CD14-positive monocyte (primary cell): Measurements from ENCODE around the gene DOCK4. TPM values are rescaled to one million over a fixed set of nuclear protein-coding genes. Genes with fewer than 3 reads are reported as not detected.

Experiments used
- DNase-seq, 3 donors: peaks; one replicate each; pipeline ENCODE4 v3.0.0-alpha.2; 2011 to 2022
- H2AFZ ChIP-seq: 2 replicates; pipeline ENCODE4 v1.6.0; 2012; ENCODE audit warnings: mild to moderate bottlenecking, low read depth, low read length, inconsistent platforms; ENCODE audit not compliant: insufficient read depth, poor library complexity, severe bottlenecking
- H3K27ac ChIP-seq, 2 donors: 1 replicate in 1 of 2; 2 replicates in 1 of 2; pipeline ENCODE4 v1.5.1; 2012 to 2013; ENCODE audit warnings: low read length in 2 of 2, control low read depth in 1 of 2, inconsistent platforms in 1 of 2, low read depth in 1 of 2, mild to moderate bottlenecking in 1 of 2
- H3K27me3 ChIP-seq, 2 donors: one replicate each; pipeline versions ENCODE4 v1.6.0 to v1.6.1; 2011 to 2013; ENCODE audit warnings: low read length in 2 of 2; ENCODE audit not compliant: control insufficient read depth in 2 of 2, insufficient read depth in 2 of 2
- H3K36me3 ChIP-seq, 2 donors: replicated peaks in 1 of 2; 1 replicate in 1 of 2; 2 replicates in 1 of 2; pipeline versions ENCODE4 v1.5.1 to v1.6.1; 2012 to 2013; ENCODE audit warnings: low read length in 2 of 2, control low read depth in 1 of 2, inconsistent platforms in 1 of 2, mild to moderate bottlenecking in 1 of 2; ENCODE audit not compliant: insufficient read depth in 2 of 2, control insufficient read depth in 1 of 2
- H3K4me1 ChIP-seq, 2 donors: 1 replicate in 1 of 2; 2 replicates in 1 of 2; pipeline versions ENCODE4 v1.5.1 to v1.6.1; 2012 to 2013; ENCODE audit warnings: low read length in 2 of 2, control low read depth in 1 of 2, inconsistent platforms in 1 of 2, mild to moderate bottlenecking in 1 of 2, moderate library complexity in 1 of 2; ENCODE audit not compliant: insufficient read depth in 2 of 2, control insufficient read depth in 1 of 2
- H3K4me2 ChIP-seq: replicated peaks from 2 replicates; pipeline ENCODE3; 2012; ENCODE audit warnings: low read length, moderate library complexity, mild to moderate bottlenecking; ENCODE audit not compliant: poor library complexity, severe bottlenecking; ENCODE audit errors: extremely low read depth
- H3K4me3 ChIP-seq, 3 experiments: fragments of 200-600 bp in 1 of 3; sonication (generic) in 1 of 3; replicated peaks in 1 of 3; 1 replicate in 2 of 3; 2 replicates in 1 of 3; pipeline ENCODE4 v1.5.1; 2011 to 2013; ENCODE audit warnings: low read length in 3 of 3, mild to moderate bottlenecking in 3 of 3, control low read depth in 2 of 3, low read depth in 2 of 3, inconsistent platforms in 1 of 3, moderate library complexity in 1 of 3
- H3K79me2 ChIP-seq: 2 replicates; pipeline ENCODE4 v1.6.0; 2012; ENCODE audit warnings: mild to moderate bottlenecking, control low read depth, inconsistent platforms, low read length, moderate library complexity; ENCODE audit not compliant: insufficient read depth
- H3K9ac ChIP-seq: 2 replicates; pipeline ENCODE4 v1.6.0; 2017; ENCODE audit warnings: low read length, mild to moderate bottlenecking; ENCODE audit not compliant: insufficient read depth, poor library complexity, severe bottlenecking
- H3K9me3 ChIP-seq, 2 donors: replicated peaks in 1 of 2; 1 replicate in 1 of 2; 2 replicates in 1 of 2; pipeline versions ENCODE4 v1.5.1 to v1.6.1; 2012 to 2013; ENCODE audit warnings: low read length in 2 of 2, control low read depth in 1 of 2; ENCODE audit not compliant: control insufficient read depth in 1 of 2, insufficient read depth in 1 of 2
- H4K20me1 ChIP-seq: 2 replicates; pipeline ENCODE4 v1.6.0; 2012; ENCODE audit warnings: mild to moderate bottlenecking, low read length, control low read depth, moderate library complexity; ENCODE audit not compliant: insufficient read depth
- H3K27ac Mint-ChIP-seq, 7 donors: one replicate each; pipeline ENCODE4 v1.8.0; 2020; ENCODE audit warnings: mild to moderate bottlenecking in 7 of 7, mixed read lengths in 7 of 7, moderate library complexity in 6 of 7, inconsistent platforms in 2 of 7
- H3K27me3 Mint-ChIP-seq, 3 donors: one replicate each; pipeline ENCODE4 v1.8.0; 2021 to 2022; ENCODE audit warnings: low read depth in 3 of 3, mild to moderate bottlenecking in 3 of 3, mixed read lengths in 3 of 3, moderate library complexity in 3 of 3, inconsistent platforms in 1 of 3
- H3K36me3 Mint-ChIP-seq, 2 donors: one replicate each; pipeline ENCODE4 v1.8.0; 2020; ENCODE audit warnings: mixed read lengths in 2 of 2, inconsistent platforms in 1 of 2, mild to moderate bottlenecking in 1 of 2
- H3K4me1 Mint-ChIP-seq: one replicate; pipeline ENCODE4 v1.8.0; 2020; ENCODE audit warnings: mild to moderate bottlenecking, mixed read lengths
- H3K4me3 Mint-ChIP-seq, 2 donors: one replicate each; pipeline ENCODE4 v1.8.0; 2020; ENCODE audit warnings: mild to moderate bottlenecking in 2 of 2, mixed read lengths in 2 of 2, moderate library complexity in 1 of 2
- H3K9me3 Mint-ChIP-seq, 7 donors: one replicate each; pipeline ENCODE4 v1.8.0; 2020 to 2022; ENCODE audit warnings: mixed read lengths in 7 of 7, mild to moderate bottlenecking in 6 of 7, moderate library complexity in 6 of 7, inconsistent platforms in 2 of 7
- WGBS: methylation state at CpG from one replicate; pipeline ENCODE4 v1.1.5; 2013; ENCODE audit warnings: missing lambda C conversion rate; ENCODE audit not compliant: insufficient coverage; 5-methylcytosine and 5-hydroxymethylcytosine counted together
- intact Hi-C, 2 donors: fragments of 100-400 bp; cut with micrococcal nuclease; formaldehyde crosslinking; loops; one replicate each; pipeline versions ENCODE4 v1.15.0 to v1.15.1; 2023
- polyA plus RNA-seq, 3 donors: library from polyadenylated mRNA; depleted of rRNA in 1 of 3; unstranded in 2 of 3; stranded (reverse) in 1 of 3; fragments of 300-500 nt in 2 of 3; fragments of >200 nt in 1 of 3; fragmentation: Illumina TruSeq in 2 of 3; gene quantifications; 1 replicate in 2 of 3; 2 replicates in 1 of 3; pipeline ENCODE4 v1.2.3, GENCODE V29; 2012 to 2021
- TF ChIP-seq, protein P1 (sequence below): fragments of 200-600 bp; IDR thresholded peaks from one replicate; pipeline ENCODE4 v1.8.0; 2022; ENCODE audit warnings: antibody characterized with exemption, mild to moderate bottlenecking

The DOCK4 gene
- polyA plus RNA-seq, 3 donors, result 1.3 to 5.0 (median 2.7) TPM

DNA sequence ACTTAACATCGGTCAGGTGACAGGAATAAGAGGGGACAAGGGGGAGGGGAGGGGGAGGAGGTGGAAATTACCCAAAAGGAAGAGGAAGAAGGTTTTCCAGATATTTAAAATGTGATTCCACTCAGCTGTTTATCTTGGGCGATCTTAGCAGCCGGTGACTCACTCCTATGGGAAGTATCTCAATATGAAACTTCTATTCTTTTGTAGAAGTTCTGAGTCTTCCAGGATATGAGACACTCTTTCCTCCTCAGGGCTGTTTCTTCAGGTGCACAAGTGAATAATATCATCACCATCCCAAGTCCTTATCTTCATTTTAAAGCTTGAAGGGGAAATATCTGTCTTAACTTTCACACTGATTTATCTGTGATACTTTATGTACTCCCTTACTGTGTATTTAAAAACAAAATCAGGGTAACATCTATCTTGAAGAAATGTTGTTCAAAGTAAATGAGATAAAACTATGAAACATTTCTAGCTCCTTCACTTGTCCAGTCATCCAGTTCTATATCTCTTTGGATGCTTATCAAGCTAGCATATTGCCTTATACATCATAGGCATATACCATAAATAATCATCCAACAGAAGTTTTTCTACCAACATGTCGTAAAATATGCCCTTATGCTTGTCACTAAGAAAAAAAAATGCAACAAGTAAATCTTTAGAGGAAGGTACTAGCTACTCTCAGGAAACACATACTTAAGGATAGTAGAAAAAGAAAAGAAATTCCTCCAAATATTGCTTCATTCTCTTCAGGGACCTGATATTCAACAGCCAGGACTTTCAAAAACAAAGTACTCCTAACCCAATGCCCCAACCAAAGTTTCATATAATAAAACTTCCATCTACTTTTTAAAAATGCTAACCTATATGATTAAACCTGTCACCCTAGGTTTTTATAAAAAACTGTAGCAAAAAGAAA lies 13.7 kb downstream of the DOCK4 start:
- Histone ChIP-seq H4K20me1 (peaks cover 4% of the 10 kb centered on the region), H3K4me2 (no peak overlapping the region), H2AFZ (no peak overlapping the region), H3K4me3 (no peak overlapping the region), H3K9ac (no peak overlapping the region), H3K27me3 (no peaks in the 10 kb centered on the region), H3K4me1 (no peaks in the 10 kb centered on the region), H3K79me2 (no peaks in the 10 kb centered on the region), H3K9me3 (no peaks in the 10 kb centered on the region), H3K36me3 (no peaks in the 10 kb centered on the region), H3K27ac (no peak overlapping the region)
- TF ChIP-seq, protein P1, sequence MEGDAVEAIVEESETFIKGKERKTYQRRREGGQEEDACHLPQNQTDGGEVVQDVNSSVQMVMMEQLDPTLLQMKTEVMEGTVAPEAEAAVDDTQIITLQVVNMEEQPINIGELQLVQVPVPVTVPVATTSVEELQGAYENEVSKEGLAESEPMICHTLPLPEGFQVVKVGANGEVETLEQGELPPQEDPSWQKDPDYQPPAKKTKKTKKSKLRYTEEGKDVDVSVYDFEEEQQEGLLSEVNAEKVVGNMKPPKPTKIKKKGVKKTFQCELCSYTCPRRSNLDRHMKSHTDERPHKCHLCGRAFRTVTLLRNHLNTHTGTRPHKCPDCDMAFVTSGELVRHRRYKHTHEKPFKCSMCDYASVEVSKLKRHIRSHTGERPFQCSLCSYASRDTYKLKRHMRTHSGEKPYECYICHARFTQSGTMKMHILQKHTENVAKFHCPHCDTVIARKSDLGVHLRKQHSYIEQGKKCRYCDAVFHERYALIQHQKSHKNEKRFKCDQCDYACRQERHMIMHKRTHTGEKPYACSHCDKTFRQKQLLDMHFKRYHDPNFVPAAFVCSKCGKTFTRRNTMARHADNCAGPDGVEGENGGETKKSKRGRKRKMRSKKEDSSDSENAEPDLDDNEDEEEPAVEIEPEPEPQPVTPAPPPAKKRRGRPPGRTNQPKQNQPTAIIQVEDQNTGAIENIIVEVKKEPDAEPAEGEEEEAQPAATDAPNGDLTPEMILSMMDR, result no peak
- intact Hi-C loops, result no loop called here
- no peaks in the 10 kb centered on the region for H3K36me3 Mint-ChIP-seq
- H3K4me3 Mint-ChIP-seq, result no peak overlapping the region
- DNase-seq, result peak in 2 of 3 donors; percentile 17 to 37
- peaks cover 3 to 6% (median 5%) of the 10 kb centered on the region in 3 donors for H3K27me3 Mint-ChIP-seq
- peaks cover 0 to 9% (median 3%) of the 10 kb centered on the region in 7 donors for H3K9me3 Mint-ChIP-seq
- WGBS, result no CpG with 5 or more reads among the region's 4 CpGs
- peaks cover 4% of the 10 kb centered on the region for H3K4me1 Mint-ChIP-seq
- H3K27ac Mint-ChIP-seq, result no peak overlapping the region

DNA sequence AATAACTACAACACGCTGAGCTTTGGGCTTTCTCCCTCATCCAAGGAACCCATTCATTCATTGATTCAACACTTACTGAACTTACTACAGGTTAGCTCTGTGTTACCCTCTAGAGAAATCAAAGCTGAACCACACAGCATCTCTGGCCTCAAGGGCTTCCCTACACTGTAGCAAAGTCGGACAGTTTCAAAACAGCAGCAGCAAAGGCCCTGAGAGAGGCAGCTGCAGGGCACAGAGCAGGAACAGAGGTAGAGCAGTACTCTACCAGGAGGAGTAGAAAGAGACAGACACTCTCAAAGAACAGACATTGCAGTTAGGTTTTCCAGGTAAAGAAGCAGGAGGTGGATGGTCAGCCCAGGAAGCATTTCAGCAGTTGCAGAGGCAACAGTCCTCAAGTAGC lies 16.1 kb downstream of the DOCK4 start:
- Histone ChIP-seq H3K27ac (no peak overlapping the region), H3K4me1 (no peaks in the 10 kb centered on the region), H4K20me1 (peaks cover 4% of the 10 kb centered on the region), H2AFZ (no peak overlapping the region), H3K9ac (no peak overlapping the region), H3K36me3 (no peaks in the 10 kb centered on the region), H3K79me2 (no peaks in the 10 kb centered on the region), H3K9me3 (no peaks in the 10 kb centered on the region), H3K4me3 (no peak overlapping the region), H3K4me2 (no peak overlapping the region), H3K27me3 (no peaks in the 10 kb centered on the region)
- intact Hi-C loops, result no loop called here
- no peak overlapping the region for H3K4me3 Mint-ChIP-seq
- TF ChIP-seq, protein P1, result no peak
- no peaks in the 10 kb centered on the region for H3K36me3 Mint-ChIP-seq
- no peak overlapping the region for H3K27ac Mint-ChIP-seq
- DNase-seq, result no peak
- H3K4me1 Mint-ChIP-seq, result peaks cover 8% of the 10 kb centered on the region
- peaks cover 0 to 6% (median 3%) of the 10 kb centered on the region in 7 donors for H3K9me3 Mint-ChIP-seq
- peaks cover 2 to 4% (median 3%) of the 10 kb centered on the region in 3 donors for H3K27me3 Mint-ChIP-seq
- 92% methylated on average over 2 of the region's 2 CpGs for WGBS
